ENCODE data around the gene BYSL. TPM values are rescaled to one million over a fixed set of nuclear protein-coding genes. Genes with fewer than 3 reads are reported as not detected.

Gene BYSL
- total and polyA plus RNA-seq, 3 donors from 2014 or later = 13.7 to 20.5 (median 18.7) TPM

DNA sequence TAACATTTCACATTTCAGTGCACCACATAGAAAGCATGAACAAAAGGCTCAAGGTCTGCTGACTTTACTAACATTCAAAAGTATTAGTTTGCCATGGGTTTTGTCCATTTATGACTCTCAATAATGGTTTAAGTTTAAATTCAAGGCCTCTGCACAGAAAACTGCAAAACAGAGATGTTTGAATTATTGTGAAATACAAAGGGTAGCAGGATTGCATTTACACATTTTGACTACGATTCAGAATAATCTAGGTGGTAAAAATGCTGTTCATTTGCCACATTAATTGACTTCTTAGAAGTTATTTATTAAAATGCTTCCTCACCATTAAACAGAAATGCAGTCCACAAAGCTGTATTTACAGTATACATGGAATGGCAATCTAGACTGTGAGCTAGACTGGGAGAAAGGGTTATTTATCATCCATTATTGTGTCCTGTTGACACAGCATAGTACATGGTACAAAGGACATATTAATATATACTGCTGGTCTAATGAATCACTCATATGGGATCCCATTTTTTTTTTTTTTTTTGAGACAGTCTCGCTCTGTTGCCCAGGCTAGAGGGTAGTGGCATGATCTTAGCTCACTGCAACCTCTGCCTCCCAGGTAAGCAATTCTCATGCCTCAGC, 44.1 kb upstream of the BYSL start:
- H3K27ac ChIP-seq = no peak overlapping the region
- TF ChIP-seq CTCF (IDR thresholded peaks at IDR 0.05) = no peak
- no peaks in the 10 kb centered on the region for H3K4me1 ChIP-seq

GRCh38 chr6:41878246-41878645, 43.1 kb upstream of the BYSL start:
- WGBS, 2 donors = 76 to 84% methylated on average over 2 of the region's 2 CpGs
- intact Hi-C loops (cut with DNase I; ENCODE audit: low total_unique reads) = no loop called here
- H3K27me3 ChIP-seq = no peaks in the 10 kb centered on the region
- H3K4me3 ChIP-seq = no peak overlapping the region
- H3K36me3 ChIP-seq (ENCODE audit: low read depth, missing control alignments) = no peaks in the 10 kb centered on the region
- TF ChIP-seq CTCF (IDR thresholded peaks at IDR 0.05) (no peak), POLR2A (IDR thresholded peaks at IDR 0.05) (no peak)
- H3K4me1 ChIP-seq = no peaks in the 10 kb centered on the region
- no peak for DNase-seq
- no peaks in the 10 kb centered on the region for H3K9me3 ChIP-seq
- no peak overlapping the region for H3K27ac ChIP-seq

More for the DNA sequence above, 44.1 kb upstream of the BYSL start:
- no peak overlapping the region for H3K4me3 ChIP-seq
- no peaks in the 10 kb centered on the region for H3K27me3 ChIP-seq
- no peaks in the 10 kb centered on the region for H3K9me3 ChIP-seq
- intact Hi-C loops (cut with DNase I; ENCODE audit: low total_unique reads) = no loop called here
- WGBS, 2 donors = 95 to 98% methylated on average over 2 of the region's 2 CpGs
- no peaks in the 10 kb centered on the region for H3K36me3 ChIP-seq (ENCODE audit: low read depth, missing control alignments)
- DNase-seq = no peak

GRCh38 chr6:41878961-41879405, 42.3 kb upstream of the BYSL start:
- H3K27ac ChIP-seq = no peak overlapping the region
- no peaks in the 10 kb centered on the region for H3K9me3 ChIP-seq
- no peaks in the 10 kb centered on the region for H3K4me1 ChIP-seq
- intact Hi-C loops (cut with DNase I; ENCODE audit: low total_unique reads) = no loop called here
- H3K36me3 ChIP-seq (ENCODE audit: low read depth, missing control alignments) = no peaks in the 10 kb centered on the region
- H3K27me3 ChIP-seq = no peaks in the 10 kb centered on the region
- no peak for TF ChIP-seq POLR2A (IDR thresholded peaks at IDR 0.05)
- TF ChIP-seq CTCF (IDR thresholded peaks at IDR 0.05) = no peak
- DNase-seq = no peak
- WGBS, 2 donors = 77 to 83% methylated on average over 5 of the region's 5 CpGs
- no peak overlapping the region for H3K4me3 ChIP-seq

DNA sequence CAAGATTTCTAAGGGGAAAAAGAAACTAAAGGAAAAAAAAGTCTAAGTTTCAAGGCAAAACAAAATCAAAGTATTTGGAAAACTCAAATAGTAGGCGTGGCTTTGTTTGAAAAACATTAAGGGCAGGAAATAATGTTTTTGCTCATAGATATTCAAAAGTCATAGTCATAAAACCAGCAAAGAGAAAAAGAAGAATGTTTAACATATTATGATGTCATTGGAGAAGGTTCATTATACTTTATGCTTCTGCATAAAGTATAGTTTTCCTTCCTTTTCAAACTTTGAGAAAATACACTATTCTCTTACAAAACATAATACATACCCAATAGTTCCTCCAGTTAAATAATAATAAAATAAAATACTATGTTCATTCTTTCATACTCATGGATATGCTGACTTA, 39.8 kb upstream of the BYSL start:
- no peaks in the 10 kb centered on the region for H3K9me3 ChIP-seq
- no peaks in the 10 kb centered on the region for H3K4me1 ChIP-seq
- TF ChIP-seq CTCF (IDR thresholded peaks at IDR 0.05) (no peak), POLR2A (IDR thresholded peaks at IDR 0.05) (no peak)
- WGBS, 2 donors = 90 to 92% methylated on average over 1 of the region's 1 CpG
- no peak overlapping the region for H3K4me3 ChIP-seq
- no peak for DNase-seq
- intact Hi-C loops (cut with DNase I; ENCODE audit: low total_unique reads) = no loop called here
- H3K36me3 ChIP-seq (ENCODE audit: low read depth, missing control alignments) = no peaks in the 10 kb centered on the region
- no peaks in the 10 kb centered on the region for H3K27me3 ChIP-seq
- no peak overlapping the region for H3K27ac ChIP-seq

- intact Hi-C loops (cut with DNase I; ENCODE audit: low total_unique reads) = no loop called here
- Histone ChIP-seq H3K27ac (no peak overlapping the region), H3K9me3 (no peaks in the 10 kb centered on the region), H3K4me1 (no peaks in the 10 kb centered on the region), H3K36me3 (ENCODE audit: low read depth, missing control alignments) (no peaks in the 10 kb centered on the region), H3K4me3 (no peak overlapping the region), H3K27me3 (no peaks in the 10 kb centered on the region)
- WGBS, 2 donors = 90% methylated on average over 5 of the region's 5 CpGs
- TF ChIP-seq CTCF (IDR thresholded peaks at IDR 0.05) (no peak), POLR2A (IDR thresholded peaks at IDR 0.05) (no peak)
- DNase-seq = no peak
These were observed 36.3 kb upstream of the BYSL start for GRCh38 chr6:41884957-41885356.

Data from testis (tissue), 3 donors.